Neural cell (in vitro differentiated cells): ENCODE data around the gene C14orf119. TPM values are rescaled to one million over a fixed set of nuclear protein-coding genes. Genes with fewer than 3 reads are reported as not detected.

Experiments
- H2AFZ ChIP-seq: fragments of 200-600, 300-800 bp; sonication (generic), shearing (Covaris generic); 2 replicates; pipeline ENCODE4 v1.6.0; 2014; ENCODE audit warnings: low read depth, mild to moderate bottlenecking, antibody characterized with exemption, low read length, moderate library complexity
- H3F3A ChIP-seq: fragments of 200-600 bp; shearing (Covaris generic); 2 replicates; pipeline ENCODE4 v1.6.1; 2016; ENCODE audit warnings: mild to moderate bottlenecking, moderate library complexity, mixed read lengths, antibody characterized with exemption, low read length; ENCODE audit not compliant: insufficient read depth, poor library complexity, severe bottlenecking
- H3K27ac ChIP-seq: fragments of 200-600, 300-800 bp; sonication (generic), shearing (Covaris generic); 2 replicates; pipeline ENCODE4 v1.5.1; 2014; ENCODE audit warnings: mild to moderate bottlenecking, low read length, moderate library complexity
- H3K27me3 ChIP-seq: fragments of 300-800, 200-600 bp; sonication (generic), shearing (Covaris generic); 2 replicates; pipeline ENCODE4 v1.6.0; 2014; ENCODE audit warnings: mild to moderate bottlenecking, low read depth, low read length, moderate library complexity; ENCODE audit not compliant: insufficient read depth
- H3K36me3 ChIP-seq: fragments of 300-800, 200-600 bp; sonication (generic), shearing (Covaris generic); 2 replicates; pipeline ENCODE4 v1.5.1; 2014; ENCODE audit warnings: mild to moderate bottlenecking, antibody characterized with exemption, low read length, moderate library complexity; ENCODE audit not compliant: insufficient read depth
- H3K4me2 ChIP-seq: fragments of 300-800, 200-600 bp; sonication (generic), shearing (Covaris generic); 2 replicates; pipeline ENCODE4 v1.6.0; 2014; ENCODE audit warnings: mild to moderate bottlenecking, low read length
- H3K4me3 ChIP-seq: fragments of 300-800, 200-600 bp; sonication (generic), shearing (Covaris generic); 2 replicates; pipeline ENCODE4 v1.5.1; 2014; ENCODE audit warnings: mild to moderate bottlenecking, low read length, moderate library complexity
- H3K79me2 ChIP-seq: fragments of 200-600 bp; shearing (Covaris generic); replicated peaks from 2 replicates; pipeline ENCODE4 v1.6.0; 2014; ENCODE audit warnings: mild to moderate bottlenecking, low read length, moderate library complexity; ENCODE audit not compliant: insufficient read depth
- H3K9ac ChIP-seq: fragments of 300-800, 200-600 bp; sonication (generic), shearing (Covaris generic); 2 replicates; pipeline ENCODE4 v1.6.1; 2016; ENCODE audit warnings: mild to moderate bottlenecking, low read length, mixed read lengths
- H3K9me2 ChIP-seq: fragments of 200-600 bp; shearing (Covaris generic); 2 replicates; pipeline ENCODE4 v1.6.1; 2016; ENCODE audit warnings: mild to moderate bottlenecking, low read length, mixed read lengths; ENCODE audit not compliant: insufficient read depth
- H3K9me3 ChIP-seq: fragments of 200-600, 300-800 bp; sonication (generic), shearing (Covaris generic); 2 replicates; pipeline ENCODE4 v1.6.1; 2016; ENCODE audit warnings: mild to moderate bottlenecking, mixed run types, low read length, moderate library complexity, mixed read lengths
- H4K20me1 ChIP-seq: fragments of 200-600 bp; shearing (Covaris generic); 2 replicates; pipeline ENCODE4 v1.6.1; 2016; ENCODE audit warnings: mild to moderate bottlenecking, mixed run types; ENCODE audit not compliant: insufficient read depth
- EP300 ChIP-seq: fragments of 450-650 bp; conservative IDR thresholded peaks from 2 replicates; pipeline ENCODE4 v1.6.1; 2014; ENCODE audit warnings: antibody characterized with exemption, mild to moderate bottlenecking, moderate library complexity; ENCODE audit not compliant: poor library complexity, severe bottlenecking
- EZH2 ChIP-seq: fragments of 200-600, 300-800 bp; shearing (Covaris generic), sonication (generic); IDR thresholded peaks from 2 replicates; pipeline ENCODE4 v1.6.1; 2014; ENCODE audit warnings: antibody characterized with exemption, low read length, borderline replicate concordance, mild to moderate bottlenecking; ENCODE audit not compliant: insufficient read depth, poor library complexity, severe bottlenecking
- MXI1 ChIP-seq: fragments of 450-650 bp; conservative IDR thresholded peaks from 2 replicates; pipeline ENCODE4 v1.6.1; 2014; ENCODE audit warnings: antibody characterized with exemption, mild to moderate bottlenecking; ENCODE audit not compliant: poor library complexity, severe bottlenecking
- POLR2AphosphoS5 ChIP-seq: IDR thresholded peaks from 2 replicates; pipeline ENCODE4 v1.6.1; 2012
- RAD21 ChIP-seq: fragments of 450-650 bp; conservative IDR thresholded peaks from 2 replicates; pipeline ENCODE4 v1.6.1; 2014; ENCODE audit warnings: antibody characterized with exemption, mild to moderate bottlenecking, moderate library complexity
- SMC3 ChIP-seq: fragments of 450-650 bp; conservative IDR thresholded peaks from 2 replicates; pipeline ENCODE4 v1.6.1; 2014; ENCODE audit warnings: antibody characterized with exemption, mild to moderate bottlenecking, moderate library complexity; ENCODE audit not compliant: poor library complexity
- polyA plus RNA-seq: library from polyadenylated mRNA; depleted of rRNA; stranded (reverse); fragments of >200 nt; gene quantifications from 2 replicates; pipeline ENCODE4 v1.2.3, GENCODE V29; 2014
- TF ChIP-seq, protein P1 (sequence below): fragments of 450-650 bp; IDR thresholded peaks from 2 replicates; pipeline ENCODE4 v1.5.1; 2014; ENCODE audit warnings: antibody characterized with exemption, mild to moderate bottlenecking, moderate library complexity; ENCODE audit not compliant: poor library complexity, severe bottlenecking
- TF ChIP-seq, protein P2 (sequence below): IDR thresholded peaks from 2 replicates; pipeline ENCODE4 v1.6.1; 2012; ENCODE audit warnings: borderline replicate concordance

Gene C14orf119
- polyA plus RNA-seq, 1 donor from 2014 or later: 26.4 TPM

- Histone ChIP-seq H3K4me2 (no peak overlapping the region), H2AFZ (no peak overlapping the region)
Measured at GRCh38 chr14:23146351-23146910, 51.1 kb downstream of the C14orf119 start.

DNA sequence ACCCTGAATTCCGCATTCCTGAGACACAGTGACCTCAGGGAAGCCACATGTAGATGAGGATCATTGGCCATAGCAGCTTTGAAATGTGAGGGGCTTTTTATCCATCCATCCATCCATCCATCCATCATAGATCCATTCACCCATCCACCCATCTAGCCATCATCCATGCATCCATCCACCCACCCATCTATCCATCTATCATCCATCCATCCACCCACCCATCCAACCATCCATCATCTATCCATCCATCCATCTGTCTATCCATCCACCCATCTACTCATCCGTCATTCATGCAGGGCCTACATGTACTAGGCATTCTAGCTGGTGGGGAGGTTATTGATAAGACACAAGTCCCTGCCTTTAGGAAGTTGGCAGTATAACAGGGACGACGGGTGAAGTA lies 51.7 kb downstream of the C14orf119 start:
- no peaks in the 10 kb centered on the region for H3K9me2 ChIP-seq
- H3K9me3 ChIP-seq: no peaks in the 10 kb centered on the region
- no peaks in the 10 kb centered on the region for H3K36me3 ChIP-seq
- H3K27ac ChIP-seq: no peak overlapping the region
- TF ChIP-seq SMC3 (no peak), POLR2AphosphoS5 (no peak)
- no peaks in the 10 kb centered on the region for H3F3A ChIP-seq
- H3K4me3 ChIP-seq: no peak overlapping the region
- no peak overlapping the region for H3K4me2 ChIP-seq
- no peaks in the 10 kb centered on the region for H4K20me1 ChIP-seq
- H3K9ac ChIP-seq: no peak overlapping the region
- no peaks in the 10 kb centered on the region for H3K27me3 ChIP-seq
- H2AFZ ChIP-seq: no peak overlapping the region
- no peaks in the 10 kb centered on the region for H3K79me2 ChIP-seq

More at GRCh38 chr14:23146351-23146910, 51.1 kb downstream of the C14orf119 start:
- Histone ChIP-seq H3K27me3 (no peaks in the 10 kb centered on the region), H3K9me3 (no peaks in the 10 kb centered on the region), H4K20me1 (no peaks in the 10 kb centered on the region), H3K79me2 (no peaks in the 10 kb centered on the region), H3F3A (no peaks in the 10 kb centered on the region), H3K9ac (no peak overlapping the region), H3K4me3 (no peak overlapping the region), H3K9me2 (no peaks in the 10 kb centered on the region), H3K36me3 (no peaks in the 10 kb centered on the region), H3K27ac (no peak overlapping the region)
- TF ChIP-seq MXI1: no peak
- no peak for TF ChIP-seq EZH2
- TF ChIP-seq, protein P1, sequence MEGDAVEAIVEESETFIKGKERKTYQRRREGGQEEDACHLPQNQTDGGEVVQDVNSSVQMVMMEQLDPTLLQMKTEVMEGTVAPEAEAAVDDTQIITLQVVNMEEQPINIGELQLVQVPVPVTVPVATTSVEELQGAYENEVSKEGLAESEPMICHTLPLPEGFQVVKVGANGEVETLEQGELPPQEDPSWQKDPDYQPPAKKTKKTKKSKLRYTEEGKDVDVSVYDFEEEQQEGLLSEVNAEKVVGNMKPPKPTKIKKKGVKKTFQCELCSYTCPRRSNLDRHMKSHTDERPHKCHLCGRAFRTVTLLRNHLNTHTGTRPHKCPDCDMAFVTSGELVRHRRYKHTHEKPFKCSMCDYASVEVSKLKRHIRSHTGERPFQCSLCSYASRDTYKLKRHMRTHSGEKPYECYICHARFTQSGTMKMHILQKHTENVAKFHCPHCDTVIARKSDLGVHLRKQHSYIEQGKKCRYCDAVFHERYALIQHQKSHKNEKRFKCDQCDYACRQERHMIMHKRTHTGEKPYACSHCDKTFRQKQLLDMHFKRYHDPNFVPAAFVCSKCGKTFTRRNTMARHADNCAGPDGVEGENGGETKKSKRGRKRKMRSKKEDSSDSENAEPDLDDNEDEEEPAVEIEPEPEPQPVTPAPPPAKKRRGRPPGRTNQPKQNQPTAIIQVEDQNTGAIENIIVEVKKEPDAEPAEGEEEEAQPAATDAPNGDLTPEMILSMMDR: no peak
- no peak for TF ChIP-seq RAD21
- TF ChIP-seq, protein P2, sequence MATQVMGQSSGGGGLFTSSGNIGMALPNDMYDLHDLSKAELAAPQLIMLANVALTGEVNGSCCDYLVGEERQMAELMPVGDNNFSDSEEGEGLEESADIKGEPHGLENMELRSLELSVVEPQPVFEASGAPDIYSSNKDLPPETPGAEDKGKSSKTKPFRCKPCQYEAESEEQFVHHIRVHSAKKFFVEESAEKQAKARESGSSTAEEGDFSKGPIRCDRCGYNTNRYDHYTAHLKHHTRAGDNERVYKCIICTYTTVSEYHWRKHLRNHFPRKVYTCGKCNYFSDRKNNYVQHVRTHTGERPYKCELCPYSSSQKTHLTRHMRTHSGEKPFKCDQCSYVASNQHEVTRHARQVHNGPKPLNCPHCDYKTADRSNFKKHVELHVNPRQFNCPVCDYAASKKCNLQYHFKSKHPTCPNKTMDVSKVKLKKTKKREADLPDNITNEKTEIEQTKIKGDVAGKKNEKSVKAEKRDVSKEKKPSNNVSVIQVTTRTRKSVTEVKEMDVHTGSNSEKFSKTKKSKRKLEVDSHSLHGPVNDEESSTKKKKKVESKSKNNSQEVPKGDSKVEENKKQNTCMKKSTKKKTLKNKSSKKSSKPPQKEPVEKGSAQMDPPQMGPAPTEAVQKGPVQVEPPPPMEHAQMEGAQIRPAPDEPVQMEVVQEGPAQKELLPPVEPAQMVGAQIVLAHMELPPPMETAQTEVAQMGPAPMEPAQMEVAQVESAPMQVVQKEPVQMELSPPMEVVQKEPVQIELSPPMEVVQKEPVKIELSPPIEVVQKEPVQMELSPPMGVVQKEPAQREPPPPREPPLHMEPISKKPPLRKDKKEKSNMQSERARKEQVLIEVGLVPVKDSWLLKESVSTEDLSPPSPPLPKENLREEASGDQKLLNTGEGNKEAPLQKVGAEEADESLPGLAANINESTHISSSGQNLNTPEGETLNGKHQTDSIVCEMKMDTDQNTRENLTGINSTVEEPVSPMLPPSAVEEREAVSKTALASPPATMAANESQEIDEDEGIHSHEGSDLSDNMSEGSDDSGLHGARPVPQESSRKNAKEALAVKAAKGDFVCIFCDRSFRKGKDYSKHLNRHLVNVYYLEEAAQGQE: no peak
- no peak for TF ChIP-seq POLR2AphosphoS5
- TF ChIP-seq EP300: no peak

- Histone ChIP-seq H3K36me3 (no peaks in the 10 kb centered on the region), H3K27me3 (no peaks in the 10 kb centered on the region), H2AFZ (no peak overlapping the region), H3K9me2 (no peaks in the 10 kb centered on the region), H3F3A (no peaks in the 10 kb centered on the region), H3K4me3 (no peak overlapping the region), H3K27ac (no peak overlapping the region), H3K9ac (no peak overlapping the region), H3K79me2 (no peaks in the 10 kb centered on the region), H4K20me1 (no peaks in the 10 kb centered on the region), H3K4me2 (no peak overlapping the region), H3K9me3 (no peaks in the 10 kb centered on the region)
- TF ChIP-seq EZH2: no peak
Measured at GRCh38 chr14:23147676-23148075, 52.4 kb downstream of the C14orf119 start.
